NCI-H1105 treated with DMSO at 0.1 percent for 48 hours (cell line): Measurements from ENCODE around the gene HSH2D.
"Not testable (repeated sequence)": the region's sequence is repeated elsewhere in the genome, so short reads cannot be mapped to it uniquely, and the experiment has no call there.

Experiments
- DNase-seq: peaks from one replicate; lab custom pipeline; 2025; lab: John Stamatoyannopoulos, UW

Gene HSH2D

GRCh38 chr19:16143399-16144215 lies at the start of gene HSH2D:
TSS of gene HSH2D (plus strand) at chr19:16143685. CDS start at chr19:16148751, 5,066 bp downstream.
- no peak for DNase-seq

GRCh38 chr19:16094360-16095070 lies 49.0 kb upstream of the HSH2D start:
- DNase-seq: no peak

- no peak for DNase-seq
Measured at GRCh38 chr19:16095071-16095571, 48.4 kb upstream of the HSH2D start.

GRCh38 chr19:16096280-16096855 lies 47.1 kb upstream of the HSH2D start:
- no peak for DNase-seq

GRCh38 chr19:16098416-16098768 lies 45.1 kb upstream of the HSH2D start:
- DNase-seq: no peak

- no peak for DNase-seq
Measured at GRCh38 chr19:16098821-16099220, 44.7 kb upstream of the HSH2D start.

GRCh38 chr19:16099314-16099965 lies 44.0 kb upstream of the HSH2D start:
- not testable (repeated sequence) for DNase-seq

- DNase-seq: no peak
Measured at GRCh38 chr19:16100524-16100923, 43.0 kb upstream of the HSH2D start.

- no peak for DNase-seq
Measured at GRCh38 chr19:16104722-16105121, 38.8 kb upstream of the HSH2D start.

- DNase-seq: no peak
Measured at GRCh38 chr19:16106121-16106520, 37.4 kb upstream of the HSH2D start.

- peak; percentile 99 for DNase-seq
Measured at GRCh38 chr19:16111160-16111908, 32.2 kb upstream of the HSH2D start, which contains the start of gene RAB8A. TSS of gene RAB8A (plus strand) at chr19:16111889. CDS start at chr19:16111902, 13 bp downstream.

- DNase-seq: no peak
Measured at GRCh38 chr19:16111909-16112752, 31.4 kb upstream of the HSH2D start.

GRCh38 chr19:16112778-16113177 lies 30.7 kb upstream of the HSH2D start:
- DNase-seq: no peak

GRCh38 chr19:16113727-16114126 lies 29.8 kb upstream of the HSH2D start:
- DNase-seq: no peak

GRCh38 chr19:16115301-16116039 lies 28.0 kb upstream of the HSH2D start:
- DNase-seq: no peak

GRCh38 chr19:16116067-16116466 lies 27.4 kb upstream of the HSH2D start:
- no peak for DNase-seq

GRCh38 chr19:16117594-16118033 lies 25.9 kb upstream of the HSH2D start:
- no peak for DNase-seq

- no peak for DNase-seq
Measured at GRCh38 chr19:16118489-16119033, 24.9 kb upstream of the HSH2D start.

GRCh38 chr19:16119075-16119857 lies 24.2 kb upstream of the HSH2D start:
- DNase-seq: not testable (repeated sequence)
